H1 (cell line): Measurements from ENCODE around the gene CLCN3. TPM values are rescaled to one million over a fixed set of nuclear protein-coding genes. Genes with fewer than 3 reads are reported as not detected.

ENCODE experiments used
- CTCF ChIA-PET: fragments of 300-600 bp; sonication (Branson Sonifier 250); formaldehyde crosslinking; loops from one replicate; lab custom pipeline; 2021; ENCODE audit not compliant: partially characterized antibody; lab: Charles Lee
- POLR2A ChIA-PET: fragments of 300-600 bp; sonication (Branson Sonifier 250); formaldehyde crosslinking; loops from one replicate; lab custom pipeline; 2021; ENCODE audit warnings: inconsistent platforms; ENCODE audit not compliant: partially characterized antibody; lab: Charles Lee
- DNase-seq, 2 experiments: peaks; one replicate each; pipeline versions ENCODE4 v3.0.0 to v3.0.0-alpha.2; 2010 to 2022; ENCODE audit warnings: low spot score in 2 of 2, low read depth in 1 of 2, mixed read lengths in 1 of 2
- FAIRE-seq: peaks from 2 replicates; lab custom pipeline; 2011; peaks lifted over from hg19 to GRCh38; lab: Jason Lieb, UNC
- H2AFZ ChIP-seq: 2 replicates; pipeline ENCODE4 v1.8.1; 2012; ENCODE audit warnings: low read length, inconsistent platforms
- H2AK5ac ChIP-seq: 2 replicates; pipeline ENCODE4 v1.6.1; 2013; ENCODE audit warnings: low read depth, low read length
- H2BK120ac ChIP-seq: replicated peaks from 2 replicates; pipeline ENCODE3; 2013; ENCODE audit warnings: low read depth, low read length, inconsistent platforms
- H2BK12ac ChIP-seq: 2 replicates; pipeline ENCODE4 v1.6.1; 2013; ENCODE audit warnings: low read depth, low read length
- H2BK15ac ChIP-seq: 2 replicates; pipeline ENCODE4 v1.6.1; 2013; ENCODE audit warnings: low read length
- H2BK20ac ChIP-seq: 2 replicates; pipeline ENCODE4 v1.6.1; 2013; ENCODE audit warnings: low read length
- H2BK5ac ChIP-seq: 2 replicates; pipeline ENCODE4 v1.6.1; 2013; ENCODE audit warnings: low read depth, low read length
- H3K14ac ChIP-seq: 2 replicates; pipeline ENCODE4 v1.6.1; 2013; ENCODE audit warnings: inconsistent platforms; ENCODE audit not compliant: insufficient read length
- H3K18ac ChIP-seq: 2 replicates; pipeline ENCODE4 v1.6.1; 2013; ENCODE audit warnings: low read length; ENCODE audit errors: extremely low read depth
- H3K23ac ChIP-seq: 2 replicates; pipeline ENCODE4 v1.6.1; 2013; ENCODE audit warnings: inconsistent platforms; ENCODE audit not compliant: insufficient read length
- H3K23me2 ChIP-seq: 2 replicates; pipeline ENCODE4 v1.6.1; 2013; ENCODE audit warnings: low read depth, low read length
- H3K27ac ChIP-seq: 2 replicates; pipeline ENCODE4 v1.6.1; 2011; ENCODE audit warnings: low read depth, low read length, inconsistent platforms
- H3K27me3 ChIP-seq, 4 experiments: replicated peaks in 1 of 4; 1 replicate in 1 of 4; 2 replicates in 3 of 4; pipeline versions ENCODE4 v1.6.1 to v1.8.1; 2011 to 2013; ENCODE audit warnings: low read length in 3 of 4, mild to moderate bottlenecking in 3 of 4, inconsistent platforms in 2 of 4, mixed read lengths in 2 of 4, moderate library complexity in 1 of 4; ENCODE audit not compliant: control insufficient read depth in 3 of 4, insufficient read depth in 3 of 4; ENCODE audit errors: extremely low read depth in 1 of 4
- H3K36me3 ChIP-seq, 4 experiments: 2 replicates each; pipeline versions ENCODE4 v1.6.1 to v1.8.1; 2011 to 2013; ENCODE audit warnings: mild to moderate bottlenecking in 4 of 4, low read length in 3 of 4, moderate library complexity in 2 of 4, control low read depth in 1 of 4, inconsistent platforms in 1 of 4; ENCODE audit not compliant: insufficient read depth in 4 of 4, control insufficient read depth in 2 of 4
- H3K4ac ChIP-seq: replicated peaks from 2 replicates; pipeline ENCODE3; 2013; ENCODE audit warnings: low read length, low read depth, mixed read lengths, inconsistent platforms; ENCODE audit not compliant: insufficient read length
- H3K4me1 ChIP-seq, 4 experiments: replicated peaks in 1 of 4; 1 replicate in 1 of 4; 2 replicates in 3 of 4; pipeline versions ENCODE4 v1.6.1 to v1.8.1; 2011 to 2013; ENCODE audit warnings: low read length in 3 of 4, inconsistent platforms in 2 of 4, mixed read lengths in 1 of 4; ENCODE audit not compliant: insufficient read depth in 4 of 4, control insufficient read depth in 3 of 4
- H3K4me2 ChIP-seq, 2 experiments: 2 replicates each; pipeline versions ENCODE4 v1.6.1 to v1.8.1; 2011 to 2013; ENCODE audit warnings: low read depth in 2 of 2, low read length in 2 of 2, control low read depth in 1 of 2, inconsistent platforms in 1 of 2, mild to moderate bottlenecking in 1 of 2; ENCODE audit not compliant: insufficient read depth in 1 of 2
- H3K4me3 ChIP-seq, 4 experiments: fragments of 200-600, 300-600 bp in 1 of 4; sonication (generic), shearing (Covaris generic), sonication (Bioruptor Twin) in 1 of 4; 2 replicates each; pipeline versions ENCODE4 v1.5.1 to v1.8.1; 2011 to 2016; ENCODE audit warnings: low read length in 4 of 4, low read depth in 3 of 4, control low read depth in 2 of 4, inconsistent platforms in 2 of 4, mild to moderate bottlenecking in 2 of 4, mixed read lengths in 1 of 4, moderate library complexity in 1 of 4; ENCODE audit not compliant: insufficient read depth in 2 of 4; ENCODE audit errors: extremely low read depth in 1 of 4
- H3K56ac ChIP-seq: replicated peaks from 2 replicates; pipeline ENCODE3; 2013; ENCODE audit warnings: low read depth, mild to moderate bottlenecking, mixed read lengths, low read length, inconsistent platforms; ENCODE audit not compliant: insufficient read length
- H3K79me1 ChIP-seq: 2 replicates; pipeline ENCODE4 v1.6.1; 2013; ENCODE audit warnings: low read depth, low read length, control low read depth
- H3K79me2 ChIP-seq, 2 experiments: 2 replicates each; pipeline versions ENCODE4 v1.6.1 to v1.8.1; 2012 to 2013; ENCODE audit warnings: low read length in 2 of 2, mild to moderate bottlenecking in 2 of 2, inconsistent platforms in 1 of 2; ENCODE audit not compliant: insufficient read depth in 2 of 2, control insufficient read depth in 1 of 2
- H3K9ac ChIP-seq, 4 experiments: replicated peaks in 1 of 4; 1 replicate in 1 of 4; 2 replicates in 3 of 4; pipeline versions ENCODE4 v1.6.1 to v1.8.1; 2011 to 2013; ENCODE audit warnings: low read depth in 3 of 4, low read length in 3 of 4, control low read depth in 2 of 4, mild to moderate bottlenecking in 2 of 4, moderate library complexity in 2 of 4, inconsistent platforms in 1 of 4; ENCODE audit errors: extremely low read depth in 1 of 4
- H3K9me3 ChIP-seq, 2 experiments: 2 replicates each; pipeline versions ENCODE4 v1.6.1 to v1.8.1; 2012 to 2013; ENCODE audit warnings: mild to moderate bottlenecking in 2 of 2, moderate library complexity in 2 of 2, control low read depth in 1 of 2, inconsistent platforms in 1 of 2, low read depth in 1 of 2, low read length in 1 of 2, mixed read lengths in 1 of 2; ENCODE audit not compliant: insufficient read depth in 2 of 2
- H4K20me1 ChIP-seq, 2 experiments: replicated peaks in 1 of 2; 2 replicates each; pipeline versions ENCODE3 to v1.8.1; 2011 to 2013; ENCODE audit warnings: inconsistent platforms in 2 of 2, low read length in 2 of 2, mild to moderate bottlenecking in 1 of 2; ENCODE audit not compliant: insufficient read depth in 2 of 2, control insufficient read depth in 1 of 2
- H4K5ac ChIP-seq: 2 replicates; pipeline ENCODE4 v1.6.1; 2013; ENCODE audit warnings: low read length, low read depth, mixed read lengths, inconsistent platforms; ENCODE audit not compliant: insufficient read length
- H4K8ac ChIP-seq: 2 replicates; pipeline ENCODE4 v1.8.0; 2013; ENCODE audit warnings: mild to moderate bottlenecking, moderate library complexity, low read length, inconsistent platforms; ENCODE audit not compliant: insufficient read depth; ENCODE audit errors: extremely low read depth
- H4K91ac ChIP-seq: replicated peaks from 2 replicates; pipeline ENCODE3; 2013; ENCODE audit warnings: low read length, mixed read lengths, inconsistent platforms; ENCODE audit not compliant: insufficient read length
- SIX5 ChIP-seq: IDR thresholded peaks from 2 replicates; pipeline ENCODE4 v1.6.1; 2011; ENCODE audit warnings: mild to moderate bottlenecking, low read depth, low read length
- polyA plus RNA-seq, 7 experiments: library from polyadenylated mRNA; depleted of rRNA in 3 of 7; stranded (reverse) in 5 of 7; unstranded in 2 of 7; fragments of >200 nt in 5 of 7; fragments of 200-250 nt in 2 of 7; gene quantifications; 1 replicate in 5 of 7; 2 replicates in 1 of 7; 4 replicates in 1 of 7; pipeline versions ENCODE4 v1.2.1 to v1.2.3, GENCODE V29; 2011 to 2013; ENCODE audit warnings: missing spikeins in 2 of 7, mixed read lengths in 2 of 7
- total RNA-seq: library from RNA; stranded (reverse); fragmentation: NEBNext Ultra II Directional; extraction: Animal tissue kit (Norgen Biotek cat#: 25700); gene quantifications from 2 replicates; pipeline ENCODE4 v1.2.1, GENCODE V29; 2021

Gene CLCN3
- total and polyA plus RNA-seq, 2 of the 8 experiments (the other 6 are each of a cell fraction or from before 2014, with no cell fraction given), result 8.8 to 32.8 TPM

GRCh38 chr4:169652535-169652934 lies 32.2 kb downstream of the CLCN3 start:
- H3K14ac ChIP-seq, result no peak overlapping the region
- DNase-seq (no peak), FAIRE-seq (no peak)
- H3K9me3 ChIP-seq, result no peaks in the 10 kb centered on the region
- no peak overlapping the region for H3K4ac ChIP-seq
- H3K18ac ChIP-seq, result no peak overlapping the region
- peaks cover 0 to 38% of the 10 kb centered on the region in 2 experiments; a peak in 2 of 4 replicates for H3K79me2 ChIP-seq
- no peak overlapping the region for H3K9ac ChIP-seq
- H2AK5ac ChIP-seq, result no peak overlapping the region
- no peaks in the 10 kb centered on the region for H3K36me3 ChIP-seq
- no peak overlapping the region for H2BK15ac ChIP-seq
- H3K79me1 ChIP-seq, result no peaks in the 10 kb centered on the region
- no peak overlapping the region for H4K91ac ChIP-seq
- H2BK20ac ChIP-seq, result no peak overlapping the region
- POLR2A ChIA-PET, result no interaction called here
- H3K27ac ChIP-seq, result no peak overlapping the region
- H4K20me1 ChIP-seq, result peaks cover 2 to 3% of the 10 kb centered on the region in 2 experiments
- no peak overlapping the region for H4K8ac ChIP-seq
- no peak overlapping the region for H3K4me2 ChIP-seq
- H2BK12ac ChIP-seq, result no peak overlapping the region
- no peak overlapping the region for H3K23ac ChIP-seq
- H3K27me3 ChIP-seq, result peaks cover 0 to 1% (median 0%) of the 10 kb centered on the region in 4 experiments; a peak in 1 of 7 replicates
- CTCF ChIA-PET, result no interaction called here
- H4K5ac ChIP-seq, result no peak overlapping the region
- H3K23me2 ChIP-seq, result no peaks in the 10 kb centered on the region
- H3K56ac ChIP-seq, result no peak overlapping the region
- no peak overlapping the region for H2BK5ac ChIP-seq
- peaks cover 0 to 2% (median 0%) of the 10 kb centered on the region in 4 experiments; a peak in 1 of 7 replicates for H3K4me1 ChIP-seq
- no peak overlapping the region for H2BK120ac ChIP-seq
- H2AFZ ChIP-seq, result no peak overlapping the region
- no peak overlapping the region for H3K4me3 ChIP-seq
- TF ChIP-seq SIX5, result no peak
